HG03457 (cell line): ENCODE measurements around the gene KMT5C.
A peak's percentile ranks its signal among the peaks of the same experiment; 100 is the strongest.
"Not testable (repeated sequence)": the region's sequence is repeated elsewhere in the genome, so short reads cannot be mapped to it uniquely, and the experiment has no call there.

Experiments used
- ATAC-seq: cut with Tn5 transposase; IDR thresholded peaks from one replicate; pipeline ENCODE4 v1.9.1; 2021; ENCODE audit warnings: moderate number of reproducible peaks; ENCODE audit not compliant: unreplicated experiment

Gene KMT5C

GRCh38 chr19:55315956-55316525 lies 23.6 kb upstream of the KMT5C start:
- no peak for ATAC-seq

- no peak for ATAC-seq
Measured at GRCh38 chr19:55316646-55317045, 23.0 kb upstream of the KMT5C start.

GRCh38 chr19:55319785-55320184 lies 19.9 kb upstream of the KMT5C start:
- no peak for ATAC-seq

GRCh38 chr19:55320844-55321419 lies 18.7 kb upstream of the KMT5C start:
- no peak for ATAC-seq

- no peak for ATAC-seq
Measured at GRCh38 chr19:55321466-55322137, 18.1 kb upstream of the KMT5C start.

GRCh38 chr19:55322204-55322885 lies 17.3 kb upstream of the KMT5C start:
- ATAC-seq, result no peak

- ATAC-seq, result no peak
Measured at GRCh38 chr19:55324662-55325061, 15.0 kb upstream of the KMT5C start.

GRCh38 chr19:55325172-55325571 lies 14.5 kb upstream of the KMT5C start, which contains the start of gene TMEM150B:
Gene TMEM150B (minus strand): TSS chr19:55325341. CDS start chr19:55321036, 4,305 bp downstream.
- ATAC-seq, result no peak

- ATAC-seq, result not testable (repeated sequence)
Measured at GRCh38 chr19:55328774-55329318, 10.8 kb upstream of the KMT5C start.

GRCh38 chr19:55329791-55330190 lies 9.9 kb upstream of the KMT5C start:
- ATAC-seq, result not testable (repeated sequence)

GRCh38 chr19:55333870-55334269 lies 5.8 kb upstream of the KMT5C start:
- no peak for ATAC-seq

- ATAC-seq, result no peak
Measured at GRCh38 chr19:55336101-55336500, 3.6 kb upstream of the KMT5C start.

GRCh38 chr19:55339889-55340783 lies 460 bp downstream of the KMT5C start:
- peak; percentile 1 for ATAC-seq

- ATAC-seq, result no peak
Measured at GRCh38 chr19:55340784-55341147, 1.1 kb downstream of the KMT5C start.

- ATAC-seq, result no peak
Measured at GRCh38 chr19:55341171-55341588, 1.5 kb downstream of the KMT5C start.

- ATAC-seq, result no peak
Measured at GRCh38 chr19:55341595-55342531, 2.2 kb downstream of the KMT5C start.

- no peak for ATAC-seq
Measured at GRCh38 chr19:55344444-55344843, 4.8 kb downstream of the KMT5C start.

GRCh38 chr19:55345101-55345817 lies 5.6 kb downstream of the KMT5C start:
- no peak for ATAC-seq
